HG02943 (cell line): Measurements from ENCODE around the gene CDH2.

Source experiments
- ATAC-seq: cut with Tn5 transposase; IDR thresholded peaks from one replicate; pipeline ENCODE4 v1.9.1; 2021; ENCODE audit warnings: mild to moderate bottlenecking, low read depth, moderate library complexity; ENCODE audit not compliant: unreplicated experiment

The CDH2 gene

DNA sequence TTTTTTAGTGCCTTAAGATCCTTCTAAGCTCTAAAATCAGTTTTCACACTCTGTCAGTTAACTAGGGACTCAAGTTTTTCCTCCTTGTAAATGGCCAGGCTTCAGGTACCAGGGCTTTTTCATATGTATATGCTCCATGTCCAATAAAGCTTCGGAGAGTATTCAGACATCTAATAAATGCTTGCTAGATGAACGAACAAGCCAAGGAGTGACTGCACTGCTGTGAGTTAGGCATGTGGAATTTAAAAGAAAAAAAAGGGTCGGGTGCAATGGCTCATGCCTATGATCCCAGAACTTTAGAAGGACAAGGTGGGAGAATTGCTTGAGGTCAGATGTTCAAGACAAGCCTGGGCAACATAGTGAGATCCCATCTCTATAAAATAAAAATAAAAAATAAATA is 81.9 kb downstream of the CDH2 start:
- no peak for ATAC-seq

DNA sequence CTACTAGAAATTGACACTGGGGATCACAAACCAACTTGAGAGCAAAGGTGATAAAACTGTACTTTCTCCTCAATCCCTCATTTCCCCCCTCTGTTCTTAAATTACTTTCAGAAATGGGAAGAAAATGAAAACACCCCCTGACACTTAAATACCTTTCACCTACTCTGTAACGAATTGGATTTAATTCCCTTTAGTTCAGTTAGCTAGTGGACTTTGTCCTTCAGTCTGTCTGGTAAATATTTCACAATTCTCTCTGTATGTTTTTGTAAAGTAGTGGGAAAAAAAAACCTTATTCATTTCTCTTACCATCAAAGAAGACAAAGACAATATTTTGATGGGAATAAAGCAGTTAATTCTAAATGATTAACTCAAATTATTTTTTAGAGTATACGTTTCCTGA is 85.7 kb downstream of the CDH2 start:
- no peak for ATAC-seq

DNA sequence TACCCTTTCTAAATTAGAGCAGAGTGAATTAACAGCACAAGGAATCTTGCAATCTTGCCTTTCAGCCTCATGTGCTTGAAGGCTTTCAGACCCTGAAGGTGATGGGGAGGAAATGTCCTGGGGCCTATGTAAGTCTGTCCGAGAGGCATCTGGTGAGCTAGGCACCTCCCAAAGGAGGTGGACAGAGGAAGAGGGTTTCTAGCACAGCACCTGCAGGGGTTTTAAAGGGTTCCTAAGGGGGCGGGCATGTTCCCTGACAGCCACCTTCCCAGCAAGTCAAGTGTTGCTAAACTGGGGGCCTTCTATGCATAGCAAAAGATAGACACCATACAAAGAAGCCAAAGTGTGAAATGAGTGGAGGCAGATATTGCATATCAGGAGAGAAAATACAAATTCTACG is 88.5 kb downstream of the CDH2 start:
- no peak for ATAC-seq

DNA sequence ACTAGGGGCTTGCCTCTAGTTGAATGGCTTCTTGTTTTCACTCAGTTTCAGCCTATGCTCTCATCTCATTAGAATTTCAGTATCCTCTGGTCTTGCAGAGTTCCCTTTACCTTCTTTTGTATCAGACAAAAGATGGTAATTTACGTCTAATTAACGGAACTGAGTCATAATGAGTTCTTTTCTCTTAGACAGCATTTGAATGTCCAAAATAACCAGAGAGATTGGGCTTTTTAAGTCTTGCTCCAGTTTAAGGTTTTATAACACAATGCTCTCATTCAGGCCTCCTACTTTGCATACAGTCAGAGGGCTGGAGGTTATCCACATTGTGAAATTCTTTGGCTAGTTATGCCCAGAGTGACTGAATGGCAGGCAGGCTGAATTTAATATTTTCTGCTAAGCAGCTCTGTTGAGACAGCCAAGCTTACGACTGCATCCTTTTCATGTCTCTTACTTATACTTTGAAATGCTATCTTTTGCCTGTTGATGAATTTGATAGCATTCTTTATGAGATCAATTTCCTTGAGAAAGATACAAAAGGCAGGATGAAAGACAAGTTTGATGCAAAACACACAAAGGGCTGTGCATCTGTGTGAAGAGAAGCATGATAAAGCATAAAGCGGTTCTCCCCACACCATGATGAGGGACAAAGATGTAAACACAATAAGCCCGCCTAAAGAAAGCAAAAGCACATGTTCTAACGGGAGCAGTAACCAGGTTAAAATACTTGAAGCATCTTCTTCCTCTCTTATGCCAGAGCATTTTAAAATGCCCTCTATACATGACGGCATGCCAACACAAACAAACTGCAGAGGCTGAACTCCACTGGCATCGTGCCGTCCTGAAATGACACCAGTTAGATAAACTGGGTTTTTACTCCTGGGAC is 90.0 kb downstream of the CDH2 start:
- no peak for ATAC-seq

DNA sequence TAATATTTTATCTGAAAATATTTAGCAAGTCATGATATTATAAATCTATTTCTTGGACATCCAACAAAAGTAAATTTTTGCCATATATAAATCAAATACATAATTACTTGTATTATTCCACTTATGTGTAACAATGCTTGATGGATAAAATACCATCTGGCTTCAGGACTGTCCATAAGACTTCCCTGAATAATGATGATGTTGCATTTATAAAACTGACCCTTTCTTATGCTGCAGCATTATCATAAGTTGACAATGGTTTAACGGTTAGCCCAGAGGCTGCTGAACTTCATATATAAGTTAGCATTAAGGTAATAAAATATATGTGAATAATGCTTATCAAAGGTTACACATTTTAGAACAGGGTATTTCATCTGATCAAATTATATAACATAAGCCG is 95.4 kb downstream of the CDH2 start:
- no peak for ATAC-seq

DNA sequence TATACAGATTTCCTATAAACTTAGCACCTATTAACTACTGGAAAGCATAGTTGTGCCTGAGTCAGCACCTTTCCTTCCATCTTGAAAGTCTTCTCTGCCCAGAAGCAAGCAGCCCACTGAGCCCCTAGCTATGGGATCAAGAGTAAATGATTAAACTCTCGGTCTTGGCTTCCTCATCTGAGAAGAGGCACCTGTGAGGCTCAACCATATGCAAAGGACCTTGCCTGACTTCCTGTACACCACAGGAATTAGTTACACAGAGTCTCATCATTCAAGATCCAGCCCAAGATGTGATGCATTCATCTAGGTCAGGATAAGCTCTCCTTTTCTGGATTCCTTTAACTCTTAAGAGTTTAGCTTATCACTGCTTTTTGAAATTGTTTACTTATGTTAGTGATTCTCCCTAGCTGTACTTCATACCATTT is 96.0 kb downstream of the CDH2 start:
- ATAC-seq: no peak

DNA sequence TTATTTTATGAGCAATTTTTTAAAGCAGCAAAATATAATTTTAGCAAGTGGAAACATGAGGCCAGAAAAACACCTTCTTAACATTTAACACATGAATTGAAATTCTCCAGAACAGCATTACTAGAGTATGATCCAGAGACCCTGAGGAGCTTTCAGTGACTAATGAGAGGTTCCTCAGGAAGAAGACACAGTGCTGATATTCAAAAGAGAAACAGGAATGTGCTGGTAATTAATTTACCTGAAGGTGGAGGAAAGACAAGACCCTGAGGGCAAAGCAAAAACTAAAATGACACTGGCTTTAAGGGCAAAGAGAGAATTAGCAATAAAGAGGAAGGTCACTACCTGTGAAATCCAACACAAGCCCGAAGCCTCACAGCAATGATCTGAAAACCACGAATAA is 97.0 kb downstream of the CDH2 start:
- no peak for ATAC-seq

DNA sequence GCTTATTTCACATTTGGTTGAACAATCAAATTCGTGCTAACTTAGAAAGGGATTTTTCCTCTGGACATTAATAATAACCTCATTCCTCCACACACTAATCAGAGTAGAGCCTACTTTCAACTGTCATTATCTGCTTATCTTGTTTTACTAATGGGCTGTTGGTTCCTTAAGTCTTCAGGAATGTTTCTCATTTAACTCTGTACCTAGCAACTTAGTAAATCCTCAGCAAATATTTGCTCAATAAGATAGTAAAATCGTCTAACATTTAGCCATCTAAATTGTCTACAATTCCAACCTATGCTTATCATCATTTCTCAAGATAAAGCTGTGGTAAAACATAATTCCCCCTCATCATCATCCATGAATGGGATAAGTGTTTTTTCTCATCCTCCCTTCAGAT is 98.1 kb downstream of the CDH2 start:
- ATAC-seq: no peak

DNA sequence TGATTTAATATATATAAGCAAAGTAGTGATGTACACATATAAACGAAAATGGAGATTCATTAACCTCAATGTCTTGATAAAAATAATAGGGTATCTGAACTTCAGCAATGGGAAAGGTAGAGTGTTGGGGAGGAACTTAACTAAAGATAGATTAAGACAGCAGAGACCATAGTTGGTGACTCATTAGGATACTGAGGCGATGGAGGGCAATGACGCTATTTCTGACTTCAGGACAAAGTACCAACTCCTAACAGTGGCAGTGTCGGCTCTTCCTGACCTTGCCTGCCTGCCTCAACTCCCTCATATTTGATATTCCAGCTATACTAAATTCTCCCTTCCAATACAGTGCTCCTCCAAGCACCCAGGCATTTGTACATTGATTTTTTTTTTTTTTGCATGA is 98.6 kb downstream of the CDH2 start:
- ATAC-seq: no peak

DNA sequence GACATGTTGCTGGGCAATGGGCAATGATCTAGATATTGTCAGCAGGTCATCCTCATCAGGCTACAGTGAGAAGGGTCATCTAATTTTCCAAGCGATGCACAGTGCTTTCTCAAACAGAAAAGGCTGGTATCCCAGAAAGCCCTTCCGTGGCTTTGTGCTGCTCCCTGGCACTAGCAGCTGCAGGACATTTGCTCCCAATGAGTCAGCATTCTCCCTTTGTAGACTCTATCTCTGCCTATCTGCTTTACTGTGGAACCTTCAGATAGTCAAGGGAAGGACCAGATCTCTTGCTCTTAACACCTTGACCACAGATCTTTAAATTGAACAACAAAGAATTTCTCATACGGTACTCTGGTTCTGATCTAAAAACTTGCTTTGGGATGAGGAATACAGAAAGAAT is 101.4 kb downstream of the CDH2 start:
- ATAC-seq: no peak

DNA sequence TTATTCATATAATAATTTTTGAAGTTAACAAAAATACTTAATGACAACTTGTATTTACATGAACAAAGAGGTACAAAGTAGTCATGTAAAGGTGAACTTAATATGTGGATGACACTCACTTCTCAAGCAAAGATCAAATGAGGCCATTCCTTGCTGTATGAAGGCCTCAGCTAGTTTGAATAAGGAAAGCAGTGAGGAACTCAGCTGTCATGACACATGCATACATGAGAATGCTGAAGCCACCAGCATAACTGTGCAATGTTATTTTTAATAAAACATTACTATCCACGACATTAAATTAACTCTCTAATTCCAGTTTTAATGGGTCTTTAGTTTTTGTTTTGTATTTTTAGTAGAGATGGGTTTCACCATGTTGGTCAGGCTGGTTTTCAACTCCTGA is 102.9 kb downstream of the CDH2 start:
- no peak for ATAC-seq

DNA sequence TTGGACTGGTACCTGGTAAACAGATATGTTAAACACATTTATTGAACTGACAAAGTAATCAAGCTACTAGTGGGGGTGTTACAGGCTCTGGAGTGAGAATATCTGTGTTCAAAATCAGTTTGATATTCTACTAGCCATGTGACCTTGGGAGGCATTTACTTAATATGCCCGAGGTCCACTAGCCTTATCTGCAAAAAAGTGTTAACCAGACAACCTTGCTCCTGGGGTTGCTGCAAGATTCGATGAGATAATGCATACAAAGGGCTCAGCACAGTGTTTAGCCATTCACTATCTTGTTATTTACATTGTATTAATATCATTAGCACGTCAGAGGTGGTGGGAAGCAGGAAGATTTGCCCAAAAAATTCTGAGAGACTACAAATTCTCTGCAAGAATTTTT is 103.3 kb downstream of the CDH2 start:
- no peak for ATAC-seq

DNA sequence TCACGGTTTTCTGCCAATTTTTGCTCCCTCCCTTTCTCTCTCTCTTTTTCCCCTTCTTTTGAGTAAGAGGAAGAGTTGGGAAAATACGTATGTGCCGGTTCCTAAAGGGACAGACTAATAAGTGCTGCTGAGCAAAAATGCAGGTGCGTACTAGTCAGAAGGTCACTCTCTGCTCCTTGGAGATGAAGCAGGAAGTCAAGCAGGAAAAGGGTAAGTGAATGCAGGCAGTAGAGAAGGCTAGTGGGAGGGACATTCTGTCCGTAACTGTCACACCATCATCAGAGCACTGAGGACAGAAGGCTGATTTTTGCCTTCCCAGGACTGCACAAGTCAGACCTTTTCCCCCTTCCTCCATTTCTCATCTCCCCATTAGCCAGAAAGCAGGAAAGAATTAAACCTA is 105.7 kb downstream of the CDH2 start:
- ATAC-seq: no peak

DNA sequence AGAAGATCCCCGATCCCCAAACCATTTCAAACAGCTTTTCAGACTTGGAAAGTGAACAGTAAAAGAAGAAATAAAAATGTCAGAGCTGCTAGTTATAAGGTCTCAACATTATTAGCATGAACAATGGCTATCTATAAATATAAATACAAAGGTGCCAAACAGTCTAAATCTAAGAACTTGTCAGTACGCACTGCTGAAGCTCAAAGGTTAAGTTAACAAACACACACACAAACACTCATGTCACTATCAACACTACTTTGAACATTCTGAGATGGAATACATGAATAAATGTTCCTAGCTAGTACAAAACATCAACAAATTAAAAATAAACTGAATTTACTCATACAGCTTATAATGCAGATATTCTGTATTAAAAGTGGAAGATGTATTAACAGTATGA is 108.7 kb downstream of the CDH2 start:
- no peak for ATAC-seq

DNA sequence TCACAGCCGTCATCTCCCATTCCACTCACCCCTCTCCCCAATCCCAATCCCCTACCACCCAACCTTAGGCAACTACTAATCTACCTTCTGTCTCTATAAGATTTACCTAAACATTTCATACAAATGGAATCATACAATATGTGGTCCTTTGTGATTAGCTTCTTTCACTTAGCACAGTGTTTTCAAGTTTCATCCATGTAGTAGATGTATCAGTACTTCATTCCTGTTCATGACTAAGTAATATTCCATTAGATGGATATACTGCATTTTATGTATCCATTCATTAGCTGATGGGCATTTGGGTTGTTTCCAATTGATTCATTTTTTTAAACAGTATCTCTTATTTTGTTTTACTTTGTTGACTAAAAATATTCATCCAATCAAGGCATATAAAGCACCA is 109.6 kb downstream of the CDH2 start:
- ATAC-seq: no peak

DNA sequence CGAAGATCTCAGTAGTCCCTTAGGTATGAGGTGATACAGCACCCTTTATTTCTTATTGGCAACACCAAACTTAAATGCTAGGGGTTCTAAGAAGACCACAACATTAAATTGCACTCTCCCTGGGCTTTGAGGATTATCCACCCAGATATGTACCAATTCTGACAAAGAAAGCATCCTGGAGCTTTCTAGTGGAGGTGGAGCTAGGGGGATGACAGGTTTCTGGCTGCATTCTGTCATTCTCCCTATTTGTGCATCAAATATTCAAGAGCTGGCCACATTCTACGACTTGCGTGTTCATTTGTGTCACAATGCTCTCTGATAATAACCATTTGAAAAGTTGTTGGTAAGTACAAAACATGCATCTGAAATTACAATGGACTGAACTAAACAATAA is 111.1 kb downstream of the CDH2 start:
- no peak for ATAC-seq

DNA sequence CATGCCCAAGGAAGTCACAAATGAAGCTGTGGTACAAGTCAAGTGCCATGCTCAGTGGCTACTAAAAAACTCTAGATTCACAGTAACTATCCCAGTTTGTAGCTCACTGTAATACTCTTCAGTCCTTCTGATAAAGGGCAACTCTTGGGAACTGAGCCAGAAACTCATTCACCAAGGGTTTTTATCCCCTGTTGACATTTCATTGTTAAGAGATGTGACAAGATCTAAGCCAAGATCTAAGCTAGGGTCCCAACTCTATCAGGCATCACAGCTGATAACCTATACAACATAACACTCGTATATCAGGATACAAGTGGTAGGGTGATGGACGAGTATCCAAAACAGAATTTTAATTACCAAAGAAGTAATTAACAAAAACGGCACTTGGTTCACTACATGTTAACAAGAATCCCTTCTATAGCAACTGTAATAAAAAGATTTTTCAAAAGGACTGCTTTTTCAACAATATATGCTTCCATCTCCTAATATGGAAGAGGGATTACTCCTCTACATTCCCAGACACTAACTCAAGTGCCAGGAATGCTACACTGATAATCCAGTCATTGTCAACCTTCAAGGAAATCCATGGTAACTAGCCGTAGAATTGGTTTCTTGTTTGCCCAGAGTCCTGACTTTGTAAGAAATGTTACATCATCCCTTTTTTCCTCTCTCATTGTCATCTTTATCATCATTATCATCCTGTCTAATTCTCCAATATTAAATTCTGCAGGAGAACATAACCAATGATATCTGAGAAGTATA is 111.7 kb downstream of the CDH2 start:
- ATAC-seq: no peak

DNA sequence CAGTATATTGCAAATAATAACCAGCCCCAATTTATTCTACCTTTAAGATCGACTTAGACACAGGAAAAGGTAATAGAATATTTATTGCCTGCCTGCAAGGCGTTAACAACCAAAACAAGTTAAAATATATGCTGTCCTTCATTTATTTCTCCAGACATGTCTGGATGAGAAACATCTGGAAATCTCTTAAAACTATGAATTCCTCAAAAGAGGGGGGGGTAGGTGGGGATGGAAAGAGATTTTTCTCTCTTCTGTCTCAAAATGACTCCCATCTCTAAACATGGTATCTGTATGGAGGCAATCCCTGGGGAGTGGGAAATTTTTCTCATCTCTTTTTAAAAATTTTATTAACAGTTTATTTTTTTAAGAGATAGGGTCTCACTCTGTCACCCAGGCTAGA is 113.0 kb downstream of the CDH2 start:
- ATAC-seq: no peak

DNA sequence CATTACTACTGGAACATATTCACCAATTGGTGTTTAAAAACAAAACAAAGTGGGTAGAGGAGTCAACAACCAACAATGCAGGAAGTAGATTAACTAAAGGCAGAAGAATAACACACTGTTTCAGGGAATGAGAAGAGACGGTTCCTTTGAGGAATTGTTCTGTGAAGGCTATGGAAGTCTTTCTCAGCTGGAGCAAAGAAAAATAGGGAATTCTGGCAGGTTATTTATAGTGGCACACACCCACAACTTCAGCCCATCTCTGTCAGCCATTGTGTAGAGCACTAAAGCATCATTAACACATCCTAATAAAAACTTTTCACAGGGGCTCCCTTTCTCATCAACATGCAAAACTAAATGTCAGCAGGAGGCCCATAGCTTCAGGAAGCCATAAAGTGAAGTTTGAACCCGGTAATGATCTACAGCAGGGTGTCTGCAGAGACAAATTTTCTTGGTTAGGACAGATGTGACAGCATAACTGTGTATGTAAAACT is 113.6 kb downstream of the CDH2 start:
- ATAC-seq: no peak

DNA sequence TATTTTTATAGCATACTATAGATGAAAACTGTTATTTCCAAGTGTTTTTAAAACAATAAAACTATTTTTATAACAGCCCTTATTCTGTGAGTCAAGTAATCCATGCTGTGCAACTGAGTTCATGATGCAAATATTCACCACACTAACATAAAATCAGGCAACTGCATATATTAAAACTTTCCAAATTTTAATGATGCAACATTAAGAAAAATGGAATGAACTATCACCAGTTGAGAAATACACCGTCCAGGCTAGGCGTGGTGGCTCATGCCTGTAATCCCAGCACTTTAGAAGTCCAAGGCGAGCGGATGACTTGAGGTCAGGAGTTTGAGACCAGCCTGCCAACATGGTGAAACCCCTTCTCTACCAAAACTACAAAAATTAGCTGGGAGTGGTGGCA is 114.5 kb downstream of the CDH2 start:
- no peak for ATAC-seq

DNA sequence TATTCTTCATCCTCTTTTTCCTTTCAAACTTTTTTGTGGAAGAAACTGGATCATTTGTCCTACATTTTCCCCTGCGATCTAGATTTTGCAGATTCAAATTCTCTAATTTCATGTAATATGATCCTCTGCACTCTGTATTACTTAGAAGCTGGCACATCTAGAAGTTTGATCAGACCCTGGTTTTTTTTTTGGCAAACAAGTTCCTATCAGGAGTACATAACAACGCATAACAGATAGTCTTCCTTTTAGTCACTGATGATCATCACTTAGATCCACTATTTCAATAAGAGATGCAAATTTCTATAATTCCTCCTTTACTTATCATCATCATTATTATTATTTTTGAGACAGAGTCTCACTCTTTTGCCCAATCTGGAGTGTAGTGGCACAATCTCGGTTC is 117.1 kb downstream of the CDH2 start:
- no peak for ATAC-seq

DNA sequence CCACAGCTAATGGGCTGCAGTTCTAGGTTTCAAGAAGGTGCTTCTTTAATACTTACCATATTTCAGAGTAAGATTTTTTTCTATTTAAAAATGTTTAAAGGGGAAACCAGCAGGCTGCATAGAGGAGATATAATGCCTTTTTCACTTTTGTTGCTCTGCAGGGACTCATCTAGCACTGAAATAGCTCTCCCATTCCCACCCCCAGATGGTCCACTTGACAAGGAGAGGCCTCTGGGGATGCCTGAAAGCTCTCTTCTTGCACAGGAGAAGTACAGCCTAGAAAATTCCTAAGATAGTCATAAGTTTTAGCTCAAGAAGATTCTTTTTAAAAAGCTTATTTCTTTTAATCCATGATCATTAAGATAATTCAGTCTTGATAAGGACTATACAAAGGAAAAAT is 126.4 kb downstream of the CDH2 start:
- ATAC-seq: no peak
